COR-L47 (cell line): Measurements from ENCODE around the gene USP15.

Experiments
- DNase-seq: peaks from one replicate; lab custom pipeline; 2025; lab: John Stamatoyannopoulos, UW

Gene USP15

GRCh38 chr12:62259993-62260732, at the start of gene USP15:
TSS of gene USP15 (plus strand) at chr12:62260404. CDS start at chr12:62260415, 11 bp downstream.
- peak; percentile 97 for DNase-seq

- DNase-seq: no peak
Observed at GRCh38 chr12:62210422-62210821, 49.8 kb upstream of the USP15 start.

- DNase-seq: no peak
Observed at GRCh38 chr12:62211510-62211909, 48.7 kb upstream of the USP15 start.

GRCh38 chr12:62214846-62215245, 45.4 kb upstream of the USP15 start:
- no peak for DNase-seq

GRCh38 chr12:62215506-62215905, 44.7 kb upstream of the USP15 start:
- no peak for DNase-seq

- no peak for DNase-seq
Observed at GRCh38 chr12:62217466-62218194, 42.6 kb upstream of the USP15 start.

GRCh38 chr12:62221107-62221506, 39.1 kb upstream of the USP15 start:
- no peak for DNase-seq

- no peak for DNase-seq
Observed at GRCh38 chr12:62224601-62225000, 35.6 kb upstream of the USP15 start.

- no peak for DNase-seq
Observed at GRCh38 chr12:62227091-62227490, 33.1 kb upstream of the USP15 start.

- DNase-seq: no peak
Observed at GRCh38 chr12:62230652-62231051, 29.6 kb upstream of the USP15 start.

GRCh38 chr12:62232143-62232729, 28.0 kb upstream of the USP15 start:
- DNase-seq: no peak

GRCh38 chr12:62233805-62234204, 26.4 kb upstream of the USP15 start:
- DNase-seq: no peak

- DNase-seq: no peak
Observed at GRCh38 chr12:62239571-62239970, 20.6 kb upstream of the USP15 start.

- DNase-seq: no peak
Observed at GRCh38 chr12:62247281-62248045, 12.7 kb upstream of the USP15 start.

GRCh38 chr12:62248873-62249272, 11.3 kb upstream of the USP15 start:
- DNase-seq: no peak

GRCh38 chr12:62249419-62249818, 10.8 kb upstream of the USP15 start:
- DNase-seq: no peak

GRCh38 chr12:62250671-62251608, 9.3 kb upstream of the USP15 start:
- no peak for DNase-seq

- no peak for DNase-seq
Observed at GRCh38 chr12:62251609-62251958, 8.6 kb upstream of the USP15 start.

GRCh38 chr12:62252576-62252975, 7.6 kb upstream of the USP15 start:
- no peak for DNase-seq

- no peak for DNase-seq
Observed at GRCh38 chr12:62254967-62255366, 5.2 kb upstream of the USP15 start.

- no peak for DNase-seq
Observed at GRCh38 chr12:62256408-62257096, 3.7 kb upstream of the USP15 start.
